Measurements from ENCODE around the gene IQCE. TPM values are rescaled to one million over a fixed set of nuclear protein-coding genes. Genes with fewer than 3 reads are reported as not detected.

The IQCE gene
- total and polyA plus RNA-seq, 3 donors from 2014 or later, result 57.9 to 139 (median 86.4) TPM

GRCh38 chr7:2660359-2661095 lies 101.7 kb downstream of the IQCE start:
- 92 to 100% methylated on average over 1 to 32 of the region's 36 CpGs for WGBS, 2 donors
- H3K27me3 ChIP-seq, result no peaks in the 10 kb centered on the region
- H3K9me3 ChIP-seq, result no peaks in the 10 kb centered on the region
- no peak overlapping the region for H3K4me3 ChIP-seq
- no peaks in the 10 kb centered on the region for H3K36me3 ChIP-seq (ENCODE audit: low read depth, missing control alignments)
- no peak overlapping the region for H3K27ac ChIP-seq
- no peak for TF ChIP-seq POLR2A (IDR thresholded peaks at IDR 0.05)
- TF ChIP-seq, protein P1, sequence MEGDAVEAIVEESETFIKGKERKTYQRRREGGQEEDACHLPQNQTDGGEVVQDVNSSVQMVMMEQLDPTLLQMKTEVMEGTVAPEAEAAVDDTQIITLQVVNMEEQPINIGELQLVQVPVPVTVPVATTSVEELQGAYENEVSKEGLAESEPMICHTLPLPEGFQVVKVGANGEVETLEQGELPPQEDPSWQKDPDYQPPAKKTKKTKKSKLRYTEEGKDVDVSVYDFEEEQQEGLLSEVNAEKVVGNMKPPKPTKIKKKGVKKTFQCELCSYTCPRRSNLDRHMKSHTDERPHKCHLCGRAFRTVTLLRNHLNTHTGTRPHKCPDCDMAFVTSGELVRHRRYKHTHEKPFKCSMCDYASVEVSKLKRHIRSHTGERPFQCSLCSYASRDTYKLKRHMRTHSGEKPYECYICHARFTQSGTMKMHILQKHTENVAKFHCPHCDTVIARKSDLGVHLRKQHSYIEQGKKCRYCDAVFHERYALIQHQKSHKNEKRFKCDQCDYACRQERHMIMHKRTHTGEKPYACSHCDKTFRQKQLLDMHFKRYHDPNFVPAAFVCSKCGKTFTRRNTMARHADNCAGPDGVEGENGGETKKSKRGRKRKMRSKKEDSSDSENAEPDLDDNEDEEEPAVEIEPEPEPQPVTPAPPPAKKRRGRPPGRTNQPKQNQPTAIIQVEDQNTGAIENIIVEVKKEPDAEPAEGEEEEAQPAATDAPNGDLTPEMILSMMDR (IDR thresholded peaks at IDR 0.05), result no peak
- H3K4me1 ChIP-seq, result peaks cover 13% of the 10 kb centered on the region
- intact Hi-C loops (cut with DNase I; ENCODE audit: low total_unique reads), result no loop called here
- no peak for DNase-seq

- Histone ChIP-seq H3K27ac (no peak overlapping the region), H3K36me3 (ENCODE audit: low read depth, missing control alignments) (no peaks in the 10 kb centered on the region), H3K4me1 (peaks cover 13% of the 10 kb centered on the region), H3K4me3 (no peak overlapping the region), H3K27me3 (no peaks in the 10 kb centered on the region), H3K9me3 (no peaks in the 10 kb centered on the region)
- 80 to 91% methylated on average over 1 to 9 of the region's 10 CpGs for WGBS, 2 donors
- TF ChIP-seq, protein P1 (IDR thresholded peaks at IDR 0.05), result no peak
- TF ChIP-seq POLR2A (IDR thresholded peaks at IDR 0.05), result no peak
- intact Hi-C loops (cut with DNase I; ENCODE audit: low total_unique reads), result no loop called here
- DNase-seq, result no peak
Observed at GRCh38 chr7:2661096-2661449, 102.3 kb downstream of the IQCE start.

- no peak overlapping the region for H3K4me3 ChIP-seq
- H3K9me3 ChIP-seq, result no peaks in the 10 kb centered on the region
- WGBS, 2 donors, result 90 to 96% methylated on average over 41 to 43 of the region's 43 CpGs
- H3K4me1 ChIP-seq, result peaks cover 13% of the 10 kb centered on the region
- intact Hi-C loops (cut with DNase I; ENCODE audit: low total_unique reads), result no loop called here
- DNase-seq, result no peak
- H3K36me3 ChIP-seq (ENCODE audit: low read depth, missing control alignments), result no peaks in the 10 kb centered on the region
- no peak for TF ChIP-seq POLR2A (IDR thresholded peaks at IDR 0.05)
- TF ChIP-seq, protein P1 (IDR thresholded peaks at IDR 0.05), result no peak
- H3K27me3 ChIP-seq, result no peaks in the 10 kb centered on the region
- H3K27ac ChIP-seq, result no peak overlapping the region
Observed at GRCh38 chr7:2661602-2662272, 103.0 kb downstream of the IQCE start.

- peaks cover 13% of the 10 kb centered on the region for H3K4me1 ChIP-seq
Observed at GRCh38 chr7:2662273-2663120, 103.7 kb downstream of the IQCE start.

More at GRCh38 chr7:2662273-2663120, 103.7 kb downstream of the IQCE start:
- TF ChIP-seq POLR2A (IDR thresholded peaks at IDR 0.05), result no peak
- TF ChIP-seq, protein P1 (IDR thresholded peaks at IDR 0.05), result no peak
- intact Hi-C loops (cut with DNase I; ENCODE audit: low total_unique reads), result no loop called here
- Histone ChIP-seq H3K4me3 (no peak overlapping the region), H3K27me3 (no peaks in the 10 kb centered on the region), H3K9me3 (no peaks in the 10 kb centered on the region), H3K27ac (peak overlapping the region in 1 of 2 donors; percentile 44), H3K36me3 (ENCODE audit: low read depth, missing control alignments) (no peaks in the 10 kb centered on the region)
- DNase-seq, result no peak
- WGBS, 2 donors, result 73 to 84% methylated on average over 17 to 33 of the region's 33 CpGs
